Stimulated activated naive CD4-positive, alpha-beta T cell treated with Interleukin-2 at 50 U/mL for 16 hours (primary cell): ENCODE data around the gene UST.
"Not testable (repeated sequence)": the region's sequence is repeated elsewhere in the genome, so short reads cannot be mapped to it uniquely, and the experiment has no call there.

Experiments
- DNase-seq: peaks from one replicate; lab custom pipeline; 2025; lab: John Stamatoyannopoulos, UW

UST gene

DNA sequence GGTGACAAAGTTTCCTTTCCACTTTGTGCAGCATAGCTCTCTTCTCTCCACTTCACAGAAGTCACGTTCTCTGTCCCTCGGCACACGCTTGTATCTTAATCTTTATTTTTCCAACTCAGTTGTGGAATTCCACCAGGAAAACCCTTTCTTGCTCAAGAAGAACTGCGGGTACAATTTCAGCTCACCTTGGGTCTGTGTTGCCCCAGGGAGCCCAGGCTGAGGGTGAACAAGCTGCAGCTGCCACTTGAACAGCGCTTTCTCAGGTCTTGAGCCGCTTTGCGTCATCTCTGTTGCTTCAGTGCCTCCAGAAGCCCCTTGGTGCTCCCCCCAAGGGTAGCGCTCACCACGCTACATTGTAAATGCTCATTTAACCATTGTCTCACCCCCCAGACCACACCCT lies 341.5 kb downstream of the UST start:
- DNase-seq, result no peak

DNA sequence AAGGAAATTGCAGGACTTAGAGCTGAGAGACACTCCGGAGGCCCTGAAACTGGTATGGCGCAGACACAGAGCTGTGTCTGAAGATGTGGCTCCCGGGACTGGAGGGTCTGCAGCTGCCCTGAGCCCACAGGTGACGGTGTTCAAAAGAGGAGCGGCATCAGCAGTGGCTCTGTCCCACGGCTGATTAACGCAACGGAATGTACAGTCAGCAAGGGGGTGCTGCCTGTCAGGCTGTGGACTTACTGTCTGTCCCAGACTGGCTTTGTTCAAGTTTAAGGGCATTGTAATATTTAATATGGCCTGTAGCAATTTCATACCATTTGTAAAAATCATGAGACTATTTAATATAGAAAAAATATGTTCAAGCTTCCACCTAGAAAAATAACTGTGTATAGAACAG lies 342.7 kb downstream of the UST start:
- no peak for DNase-seq

DNA sequence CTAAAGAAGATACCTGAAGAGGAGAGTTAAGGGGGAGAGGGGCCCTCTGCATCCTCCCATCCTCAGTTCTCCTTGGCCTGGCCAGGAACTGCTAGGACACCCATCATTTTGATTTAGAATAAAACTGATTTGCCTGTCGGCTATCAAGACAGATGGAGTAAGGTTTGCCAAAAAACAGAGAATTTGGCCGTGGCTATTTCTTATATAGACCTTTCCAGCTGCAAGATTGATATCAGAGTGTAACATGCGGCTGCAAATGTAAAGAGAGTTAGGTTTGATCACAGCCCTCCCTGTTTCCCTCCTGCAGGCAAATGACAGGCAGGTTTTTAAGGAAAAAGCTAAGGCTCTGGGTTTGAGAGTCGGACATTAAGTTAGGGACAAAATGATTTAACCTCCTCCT lies 344.1 kb downstream of the UST start:
- no peak for DNase-seq

DNA sequence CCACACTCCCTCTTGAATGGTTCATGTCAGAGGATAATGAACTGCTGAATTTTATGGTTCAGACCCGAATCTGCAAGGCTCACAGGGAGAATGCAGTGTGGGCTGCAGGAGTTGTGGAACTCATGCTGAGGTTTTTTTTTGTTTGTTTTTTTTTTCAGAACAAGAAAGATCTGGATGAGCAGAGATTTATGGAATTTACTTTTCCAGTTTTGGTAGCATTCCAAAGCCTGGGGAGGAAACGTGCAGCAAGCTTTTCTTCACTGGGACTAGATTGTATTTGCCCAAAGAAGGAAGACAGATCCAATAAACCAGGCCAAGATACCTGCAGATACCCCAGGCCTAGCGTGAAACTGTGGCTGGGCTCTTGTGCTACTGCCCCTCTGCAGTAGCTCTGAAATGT lies 346.8 kb downstream of the UST start:
- no peak for DNase-seq

DNA sequence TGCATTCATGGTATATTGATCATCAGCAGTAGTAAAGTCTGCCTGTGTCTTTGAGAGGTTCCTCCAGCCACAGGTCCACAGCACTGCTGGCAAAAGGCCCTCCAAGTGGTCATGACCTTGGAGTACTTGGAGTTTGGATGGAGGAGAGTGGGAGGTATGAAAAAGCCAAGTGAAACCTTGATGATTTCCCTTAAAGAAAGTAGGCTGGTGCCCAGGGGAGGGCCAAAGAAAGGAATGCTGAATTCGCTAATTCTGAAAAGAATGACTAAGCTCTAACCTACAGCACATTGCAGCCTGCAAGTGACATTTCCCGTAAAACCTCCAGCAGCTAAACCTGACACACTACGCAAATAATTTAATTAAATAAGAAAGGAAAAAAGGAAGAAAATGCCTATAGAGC lies 347.3 kb downstream of the UST start:
- no peak for DNase-seq

DNA sequence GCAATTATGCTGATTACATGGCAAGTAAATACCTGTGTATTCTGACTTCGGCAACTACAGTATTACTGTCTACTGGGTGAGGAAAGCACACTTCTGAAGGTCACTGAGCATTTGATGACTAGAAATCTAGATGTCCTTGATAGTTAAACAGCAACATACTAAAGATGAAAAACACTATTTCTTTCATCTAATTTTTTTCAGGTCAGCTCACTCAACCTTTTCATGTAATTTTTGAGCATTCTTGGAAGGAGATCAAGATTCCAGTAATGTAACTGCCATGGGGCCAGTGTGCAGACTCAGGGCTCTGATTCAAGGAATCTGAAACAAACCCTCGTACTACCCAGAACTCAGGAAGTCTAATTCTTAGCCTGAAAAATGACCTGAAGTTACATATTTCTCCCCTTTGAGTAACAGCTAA lies 348.1 kb downstream of the UST start:
- no peak for DNase-seq

DNA sequence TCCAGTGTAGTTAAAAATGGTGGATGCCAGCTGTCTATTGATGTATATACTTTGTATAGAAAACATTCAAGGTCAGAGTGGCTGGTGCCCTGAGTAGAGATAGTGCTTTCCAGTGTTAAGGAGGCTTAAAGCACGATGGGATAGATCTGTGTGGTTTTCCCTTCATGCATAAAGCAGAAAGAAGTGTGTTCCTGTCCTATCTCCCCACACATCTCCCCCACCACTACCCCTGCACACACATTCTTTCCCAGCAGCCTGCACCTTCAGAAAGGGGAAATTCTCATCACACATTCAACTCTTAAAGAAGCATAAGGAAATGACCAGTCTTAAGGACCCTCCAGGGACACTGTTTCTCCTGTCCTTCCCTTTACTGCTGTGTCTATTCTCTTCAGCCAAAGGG lies 349.0 kb downstream of the UST start:
- DNase-seq, result no peak

DNA sequence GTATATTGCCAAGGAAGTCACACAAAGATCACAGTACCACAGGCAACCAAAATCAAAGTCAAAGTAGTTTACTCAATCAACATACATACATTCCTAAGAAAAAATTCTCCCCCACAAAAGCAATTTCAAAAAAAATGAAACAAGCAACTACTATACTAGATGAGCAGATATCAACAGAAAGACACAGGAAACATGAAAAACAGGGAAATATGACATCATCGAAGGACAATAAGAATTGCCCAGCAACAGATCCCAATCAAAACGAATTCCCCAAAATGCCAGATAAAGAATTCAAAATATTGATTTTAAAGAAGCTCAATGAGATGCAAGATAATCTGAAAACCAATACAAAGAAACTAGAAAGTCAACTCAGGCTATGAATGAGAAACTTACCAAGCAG lies 351.0 kb downstream of the UST start:
- DNase-seq, result no peak

DNA sequence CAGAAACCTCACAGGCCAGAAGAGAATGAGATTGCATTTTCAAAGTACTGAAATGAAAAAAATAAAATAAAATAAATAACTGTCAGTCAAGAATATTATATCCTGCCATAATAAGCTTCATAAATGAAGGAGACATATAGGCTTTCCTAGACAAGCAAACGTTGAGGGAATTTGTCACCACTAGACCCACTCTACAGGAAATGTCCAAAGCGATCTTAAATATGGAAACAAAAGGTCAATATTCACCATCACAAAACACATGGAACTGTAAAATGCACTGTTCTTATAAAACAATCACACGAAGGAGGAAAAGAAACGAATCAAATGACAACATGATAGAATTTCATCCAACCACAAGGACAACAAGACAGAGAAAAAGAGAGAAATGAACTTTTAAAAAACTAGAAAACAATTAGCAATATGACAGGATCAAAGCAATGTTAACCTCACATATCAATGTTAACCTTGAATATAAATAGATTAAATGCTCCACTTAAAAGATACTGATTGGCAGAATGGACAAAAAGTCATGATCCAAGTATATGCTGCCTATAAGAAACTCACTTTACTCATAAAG lies 352.0 kb downstream of the UST start:
- DNase-seq, result no peak

DNA sequence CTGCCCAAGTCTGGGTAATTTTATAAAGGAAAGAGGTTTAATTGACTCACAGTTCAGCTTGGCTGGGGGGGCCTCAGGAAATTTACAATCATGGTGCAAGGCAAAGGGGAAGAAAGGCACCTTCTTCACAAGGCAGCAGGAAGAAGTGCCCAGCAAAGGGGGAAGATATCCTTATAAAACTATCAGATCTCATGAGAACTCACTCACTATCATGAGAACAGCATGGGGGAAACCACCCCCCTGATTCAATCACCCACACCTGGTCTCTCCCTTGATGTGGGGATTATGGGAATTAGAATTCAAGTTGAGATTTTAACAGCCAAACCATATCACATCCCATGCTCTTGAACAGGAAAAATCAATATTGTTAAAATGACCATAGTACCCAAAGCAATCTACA lies 355.5 kb downstream of the UST start:
- DNase-seq, result no peak

DNA sequence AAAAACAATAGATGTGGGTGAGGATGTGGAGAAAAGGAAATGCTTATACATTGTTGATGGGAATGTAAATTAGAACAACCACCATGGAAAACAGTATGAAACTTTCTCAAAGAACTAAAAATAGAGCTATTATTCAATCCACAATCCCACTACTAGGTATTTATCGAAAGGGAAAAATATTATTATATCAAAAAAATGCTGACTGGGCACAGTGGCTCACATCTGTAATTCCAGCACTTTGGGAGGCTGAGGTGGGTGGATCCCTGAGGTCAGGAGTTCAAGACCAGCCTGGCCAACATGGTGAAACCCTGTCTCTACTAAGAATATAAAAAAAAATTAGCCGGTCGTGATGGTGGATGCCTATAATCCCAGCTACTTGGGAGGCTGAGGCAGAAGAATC lies 357.1 kb downstream of the UST start:
- not testable (repeated sequence) for DNase-seq

DNA sequence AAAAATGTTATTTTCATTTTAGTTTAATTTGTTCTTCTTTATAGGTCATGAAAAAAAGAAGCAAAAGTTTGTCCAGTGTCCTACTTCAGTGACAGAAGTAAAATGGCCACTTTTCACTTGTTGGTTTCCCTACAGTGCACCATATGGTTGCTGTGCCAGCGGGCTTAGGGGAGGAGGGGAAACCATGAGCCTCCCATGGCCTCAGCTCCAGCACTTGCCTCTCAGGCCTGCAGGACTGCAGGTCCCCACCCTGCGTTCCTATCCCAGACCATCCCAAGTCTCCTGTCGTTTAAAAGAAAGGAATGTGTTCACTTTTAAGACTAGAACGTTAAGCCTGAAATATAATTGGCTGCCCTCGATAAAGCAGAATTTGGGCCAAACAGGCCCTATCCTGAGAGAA lies 360.7 kb downstream of the UST start:
- DNase-seq, result no peak

DNA sequence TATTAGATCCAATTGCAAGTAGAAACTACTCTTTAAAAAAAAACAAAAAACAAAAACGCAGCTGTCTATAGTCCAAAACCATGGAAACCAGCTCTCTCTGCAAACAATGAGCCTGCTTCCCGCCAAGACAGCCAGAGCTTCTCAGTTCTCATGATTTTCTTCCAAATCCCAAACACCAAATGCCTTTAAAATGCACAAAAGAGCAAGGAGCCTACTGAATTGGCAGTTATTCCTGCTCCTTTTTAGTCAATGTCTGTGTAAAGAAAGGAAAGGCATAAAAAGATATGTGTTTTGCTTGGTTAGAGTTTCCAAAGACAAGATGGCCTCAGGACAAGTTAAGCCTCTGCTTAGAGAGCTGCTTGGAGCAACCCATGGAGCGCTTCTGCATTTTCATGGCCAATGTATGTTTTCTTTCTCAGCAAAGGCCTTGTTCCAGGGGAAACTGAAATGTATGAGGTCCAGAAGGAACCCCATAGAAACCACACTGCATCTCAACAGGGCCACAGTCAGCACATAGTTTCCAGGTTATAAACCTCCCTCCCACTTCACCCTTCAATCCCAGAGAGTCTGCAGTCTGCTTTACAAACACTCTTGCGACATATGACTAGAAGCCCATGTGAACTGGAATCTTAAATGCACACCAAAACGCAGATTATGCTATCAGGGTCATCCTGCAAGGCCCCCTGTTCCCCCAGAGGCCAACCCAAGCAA lies 361.4 kb downstream of the UST start:
- DNase-seq, result no peak

DNA sequence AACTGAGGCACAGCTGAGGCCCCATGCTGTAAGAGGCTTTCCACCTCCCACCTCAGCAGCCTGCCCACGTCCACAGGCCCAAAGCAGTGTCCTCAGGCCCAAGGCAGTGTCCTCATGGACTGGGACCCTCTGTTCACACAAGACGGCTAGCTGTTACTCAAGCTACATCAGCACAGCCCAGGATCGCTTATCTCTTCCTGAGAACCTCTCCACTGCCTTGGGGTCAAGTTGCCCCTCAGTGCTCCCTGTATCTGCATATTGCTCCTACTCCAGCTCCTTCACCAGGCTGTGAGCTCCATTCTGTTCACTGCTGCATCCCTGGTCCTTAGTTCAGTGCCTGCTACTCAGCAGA lies 361.9 kb downstream of the UST start:
- DNase-seq, result no peak

DNA sequence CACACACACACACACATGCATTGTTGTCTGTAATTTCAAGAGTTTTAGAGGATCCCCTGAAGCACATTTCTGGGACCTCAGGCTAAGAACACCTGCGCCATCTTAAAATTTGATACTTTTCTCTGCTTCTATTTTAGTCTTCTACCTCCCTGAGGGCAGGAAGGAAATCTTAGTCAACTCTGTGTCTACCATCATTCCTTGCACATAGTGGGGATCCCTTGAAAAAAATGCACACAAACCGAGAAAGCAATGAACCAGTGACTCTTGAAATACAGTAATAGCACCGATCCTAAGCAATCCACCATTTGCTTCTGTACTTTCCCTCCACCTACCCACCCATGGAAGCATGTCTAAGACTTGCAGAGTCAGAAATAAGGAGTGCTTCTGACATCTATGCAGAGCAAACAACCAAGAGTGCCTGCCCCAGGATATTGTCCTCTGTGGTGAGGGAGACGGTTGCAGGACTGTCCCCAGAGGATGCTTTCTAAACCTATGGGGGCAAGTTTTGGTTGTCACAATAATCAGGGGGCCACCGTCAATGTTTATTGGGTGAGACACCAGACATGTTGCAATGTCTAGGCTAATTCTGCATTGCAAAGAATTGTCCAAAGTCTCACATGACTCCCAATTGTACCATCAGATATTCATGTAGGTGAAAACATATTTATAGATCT lies 362.7 kb downstream of the UST start:
- no peak for DNase-seq

DNA sequence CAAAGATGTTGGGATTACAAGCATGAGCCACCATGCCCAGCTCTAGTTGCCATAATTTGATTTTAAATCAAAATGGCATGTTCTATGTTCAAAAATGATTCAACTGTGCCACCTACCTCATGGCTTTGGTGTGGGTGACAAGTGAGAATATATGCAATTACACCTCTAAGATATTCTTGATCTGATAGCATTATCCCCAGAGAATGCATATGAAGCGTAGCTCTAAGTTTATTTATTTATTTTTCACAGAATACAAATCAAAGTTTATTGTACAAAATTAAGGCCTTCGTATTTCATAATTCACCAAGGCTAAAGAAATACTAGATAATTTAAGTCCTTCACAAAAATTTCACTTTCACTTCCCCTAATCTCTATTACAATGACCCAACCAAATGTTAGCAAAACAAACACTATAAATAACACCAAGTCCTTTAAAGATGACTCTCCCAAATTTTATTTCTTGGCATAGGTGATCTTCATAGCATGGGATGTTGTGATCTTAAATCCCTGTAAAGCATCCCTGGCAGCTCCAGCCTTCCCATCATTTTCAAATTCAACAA lies 364.8 kb downstream of the UST start:
- DNase-seq, result no peak

DNA sequence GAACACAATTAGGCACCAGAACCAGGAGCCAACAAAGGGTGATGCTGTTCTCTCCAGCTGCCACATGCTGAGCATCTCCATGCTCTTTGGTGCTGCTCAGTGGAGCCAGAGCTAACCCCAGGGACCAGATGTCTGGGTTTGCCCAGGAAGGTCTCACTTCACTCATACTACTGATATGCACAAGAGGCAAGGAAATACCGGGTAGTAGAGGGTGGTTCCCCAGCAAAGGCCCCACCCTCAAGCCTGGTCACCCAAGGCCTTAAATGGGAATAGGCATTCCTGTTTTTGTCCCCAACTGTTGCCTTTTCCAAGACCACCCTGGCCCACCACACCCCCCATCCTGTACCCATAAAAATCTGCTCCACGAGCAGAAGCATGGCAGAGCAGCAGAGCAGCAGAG lies 366.1 kb downstream of the UST start:
- DNase-seq, result no peak

DNA sequence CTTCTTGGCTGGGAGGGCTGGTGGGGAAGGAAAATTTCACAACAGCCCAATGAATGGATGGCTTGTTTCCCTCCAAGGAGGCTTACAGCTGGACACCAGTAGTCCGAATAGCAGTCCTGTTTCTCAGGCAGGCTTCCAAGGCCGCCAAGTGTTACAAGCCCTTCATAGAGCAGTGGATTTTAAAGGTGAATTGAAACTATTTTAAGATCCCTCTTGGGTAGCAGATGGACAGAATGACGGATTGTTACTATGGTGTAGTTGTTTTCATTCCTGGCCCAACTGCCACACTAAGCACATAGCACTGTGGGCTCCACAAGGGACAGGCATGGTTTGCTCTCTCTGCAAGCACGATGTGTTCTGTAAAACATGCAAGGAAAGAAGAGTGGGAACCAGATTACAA lies 367.3 kb downstream of the UST start:
- no peak for DNase-seq

DNA sequence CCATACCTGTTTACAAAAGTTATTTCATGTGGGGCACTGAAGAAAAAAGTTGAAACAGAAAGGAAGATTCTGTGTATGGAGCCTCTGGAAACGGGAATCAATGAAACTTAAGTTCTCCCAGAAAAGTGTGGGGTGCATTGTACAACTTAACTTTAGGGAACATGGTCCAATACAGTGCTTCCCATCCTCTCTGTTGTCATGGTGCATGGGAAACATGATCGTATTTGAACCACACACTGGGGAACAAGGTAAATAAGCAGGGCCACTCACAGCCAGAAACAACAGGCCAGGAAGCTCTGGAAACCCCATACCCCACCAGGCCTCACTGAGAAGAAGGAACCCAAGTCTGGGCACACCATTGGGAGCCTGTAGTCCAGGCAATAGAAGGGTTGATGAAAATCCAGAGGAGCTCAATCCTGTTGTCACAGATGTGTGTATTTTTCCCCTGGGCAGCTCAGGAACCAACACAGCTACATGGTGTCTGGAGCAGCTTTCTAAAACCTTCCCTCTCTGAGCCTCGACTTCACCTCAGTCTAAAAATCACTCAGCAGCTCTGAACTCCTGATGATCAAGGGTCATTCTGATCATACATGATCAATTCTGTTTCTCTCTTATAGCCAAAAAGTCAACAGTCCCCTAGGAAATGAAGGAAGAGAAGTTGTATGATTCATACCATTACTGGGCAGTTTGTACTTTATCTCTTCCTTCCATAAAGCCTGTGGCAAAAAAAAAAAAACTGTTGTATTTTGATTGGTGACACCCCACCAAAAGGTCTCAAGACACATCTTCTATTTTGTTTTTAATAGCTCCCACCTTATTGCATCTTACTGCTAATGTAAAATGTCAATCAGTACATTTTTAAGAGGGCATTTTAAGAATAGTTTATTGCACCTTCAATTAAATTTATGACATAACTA lies 372.2 kb downstream of the UST start:
- DNase-seq, result no peak

DNA sequence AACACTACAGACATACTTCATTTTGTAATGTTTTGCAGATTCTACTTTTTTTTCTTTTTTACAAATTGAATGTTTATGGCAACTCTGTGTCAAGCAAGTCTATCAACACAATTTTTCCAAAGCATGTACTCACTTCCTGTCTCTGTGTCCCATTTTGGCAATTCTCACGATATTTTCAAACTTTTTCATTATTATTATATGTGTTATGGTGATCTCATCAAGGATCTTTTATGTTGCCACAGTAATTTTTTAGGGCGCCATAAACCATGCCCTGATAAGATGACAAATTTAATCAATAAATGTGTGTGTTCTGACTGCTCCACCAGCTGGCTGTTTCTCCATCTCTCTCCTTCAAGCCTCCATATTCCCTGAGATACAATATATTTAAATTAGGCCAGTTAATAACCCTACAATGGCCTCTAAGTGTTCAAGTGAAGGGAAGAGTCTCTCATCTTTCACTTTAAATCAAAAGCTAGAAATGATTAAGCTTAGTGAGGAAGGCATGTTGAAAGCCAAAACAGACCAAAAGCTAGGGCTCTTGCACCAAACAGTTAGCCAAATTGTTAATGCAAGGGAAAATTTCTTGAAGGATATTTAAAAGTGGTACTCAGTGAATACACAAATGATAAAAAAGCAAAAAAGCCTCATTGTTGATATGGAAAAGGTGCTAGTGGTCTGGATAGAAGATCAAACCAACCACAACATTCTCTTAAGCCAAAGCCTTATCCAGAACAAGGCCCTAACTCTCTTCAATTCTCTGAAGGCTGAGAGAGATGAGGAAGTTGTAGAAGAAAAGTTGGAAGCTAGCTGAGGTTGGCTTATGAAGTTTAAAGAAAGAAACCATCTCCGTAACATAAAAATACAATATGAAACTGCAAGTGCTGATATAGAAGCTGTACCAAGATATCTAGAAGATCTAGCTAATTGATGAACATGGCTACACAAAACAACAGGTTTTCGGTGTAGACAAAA lies 376.3 kb downstream of the UST start:
- DNase-seq, result no peak

DNA sequence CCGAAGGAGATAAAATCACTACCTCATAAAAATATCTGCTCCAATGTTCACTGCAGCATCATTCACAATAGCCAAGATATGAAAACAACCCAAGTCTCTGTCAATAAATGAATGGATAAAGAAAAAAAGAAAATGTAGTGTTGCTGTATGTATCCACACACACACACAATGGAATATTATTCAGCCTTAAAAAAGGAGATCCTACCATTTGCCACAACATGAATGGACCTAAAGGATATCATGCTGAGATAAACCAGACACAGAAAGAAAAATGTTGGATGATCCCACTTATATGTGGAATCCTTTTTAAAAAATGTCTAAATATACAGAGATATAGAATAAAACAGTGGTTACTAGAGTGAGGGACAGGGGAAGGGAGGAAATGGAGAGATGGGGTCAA lies 378.5 kb downstream of the UST start:
- DNase-seq, result no peak
